PC-3 (cell line): ENCODE results near the gene CSMD2.

Experiments used
- CTCF ChIP-seq: fragments of 300-600 bp; sonication (generic); conservative IDR thresholded peaks from 2 replicates; pipeline ENCODE4 v1.5.1; 2017; ENCODE audit warnings: antibody characterized with exemption, low read depth, mild to moderate bottlenecking, low read length
- EZH2 ChIP-seq: fragments of 300-600 bp; sonication (generic); IDR thresholded peaks from one replicate; pipeline ENCODE4 v1.6.1; 2017; ENCODE audit warnings: antibody characterized with exemption, mild to moderate bottlenecking, low read length; ENCODE audit not compliant: unreplicated experiment
- EZH2phosphoT487 ChIP-seq: fragments of 300-600 bp; sonication (generic); IDR thresholded peaks from 2 replicates; pipeline ENCODE4 v1.6.1; 2018; ENCODE audit warnings: mild to moderate bottlenecking, antibody characterized with exemption, low read length, borderline replicate concordance

GRCh38 chr1:33560680-33561079, 604.4 kb downstream of the CSMD2 start:
- TF ChIP-seq CTCF (no peak), EZH2 (no peak), EZH2phosphoT487 (no peak)
